ENCODE results near the gene C6orf52. TPM values are rescaled to one million over a fixed set of nuclear protein-coding genes. Genes with fewer than 3 reads are reported as not detected.
"Not testable (repeated sequence)": the region's sequence is repeated elsewhere in the genome, so short reads cannot be mapped to it uniquely, and the experiment has no call there.

C6orf52 gene
- total RNA-seq: 5.3 and 8.2 TPM in 2 replicates
- long read RNA-seq, partial matches to known transcripts: 0 of 1 reads
- long read RNA-seq, other reads (novel, unspliced or antisense): 1 of 1 reads

- TF ChIP-seq CTCF (conservative IDR thresholded peaks at IDR 0.05): no peak
- Mint-ChIP-seq H3K36me3 (ENCODE audit: low read depth) (peaks cover 3% of the 10 kb centered on the region), H3K4me1 (peaks cover 29% of the 10 kb centered on the region), H3K4me3 (peak within 1 kb of the TSS; percentile 98), H3K9me3 (no peaks in the 10 kb centered on the region), H3K27me3 (ENCODE audit: low read depth) (no peaks in the 10 kb centered on the region), H3K27ac (ENCODE audit: unreplicated experiment) (peak within 1 kb of the TSS; percentile 100)
- peak; percentile 77 for DNase-seq (ENCODE audit: low read depth, low spot score)
These were observed at the start of gene C6orf52, which contains the start of gene PAK1IP1 for GRCh38 chr6:10694302-10695085. Gene C6orf52 (minus strand): TSS chr6:10694616. CDS start chr6:10687550, 7,066 bp downstream. Gene PAK1IP1 (plus strand): TSS chr6:10694972. CDS start chr6:10694986, 14 bp downstream.

GRCh38 chr6:10743515-10743914 is 49.1 kb upstream of the C6orf52 start:
- H3K27me3 Mint-ChIP-seq (ENCODE audit: low read depth): no peaks in the 10 kb centered on the region
- peak overlapping the region; percentile 40 for H3K4me3 Mint-ChIP-seq

GRCh38 chr6:10742251-10742650 is 47.8 kb upstream of the C6orf52 start:
- H3K9me3 Mint-ChIP-seq: no peaks in the 10 kb centered on the region
- H3K4me1 Mint-ChIP-seq: peaks cover 13% of the 10 kb centered on the region
- H3K27ac Mint-ChIP-seq (ENCODE audit: unreplicated experiment): no peak overlapping the region
- no peak overlapping the region for H3K4me3 Mint-ChIP-seq
- no peak for TF ChIP-seq CTCF (conservative IDR thresholded peaks at IDR 0.05)
- peaks cover 6% of the 10 kb centered on the region for H3K36me3 Mint-ChIP-seq (ENCODE audit: low read depth)
- no peak for DNase-seq (ENCODE audit: low read depth, low spot score)
- no peaks in the 10 kb centered on the region for H3K27me3 Mint-ChIP-seq (ENCODE audit: low read depth)

More at GRCh38 chr6:10743515-10743914, 49.1 kb upstream of the C6orf52 start:
- no peaks in the 10 kb centered on the region for H3K9me3 Mint-ChIP-seq
- TF ChIP-seq CTCF (conservative IDR thresholded peaks at IDR 0.05): no peak
- no peak for DNase-seq (ENCODE audit: low read depth, low spot score)
- peaks cover 6% of the 10 kb centered on the region for H3K36me3 Mint-ChIP-seq (ENCODE audit: low read depth)
- H3K27ac Mint-ChIP-seq (ENCODE audit: unreplicated experiment): no peak overlapping the region
- peaks cover 15% of the 10 kb centered on the region for H3K4me1 Mint-ChIP-seq

GRCh38 chr6:10741643-10742042 is 47.2 kb upstream of the C6orf52 start:
- not testable (repeated sequence) for H3K4me3 Mint-ChIP-seq; H3K9me3 Mint-ChIP-seq; H3K27ac Mint-ChIP-seq (ENCODE audit: unreplicated experiment); H3K36me3 Mint-ChIP-seq (ENCODE audit: low read depth); DNase-seq (ENCODE audit: low read depth, low spot score); H3K4me1 Mint-ChIP-seq; H3K27me3 Mint-ChIP-seq (ENCODE audit: low read depth)

- Mint-ChIP-seq H3K4me1 (no peaks in the 10 kb centered on the region), H3K27me3 (ENCODE audit: low read depth) (no peaks in the 10 kb centered on the region), H3K4me3 (no peak overlapping the region), H3K27ac (ENCODE audit: unreplicated experiment) (peak overlapping the region; percentile 53), H3K36me3 (ENCODE audit: low read depth) (peaks cover 3% of the 10 kb centered on the region), H3K9me3 (no peaks in the 10 kb centered on the region)
- DNase-seq (ENCODE audit: low read depth, low spot score): no peak
- TF ChIP-seq CTCF (conservative IDR thresholded peaks at IDR 0.05): no peak
These were observed 45.6 kb upstream of the C6orf52 start for GRCh38 chr6:10740061-10740460.

- no peak overlapping the region for H3K4me3 Mint-ChIP-seq
- H3K36me3 Mint-ChIP-seq (ENCODE audit: low read depth): peaks cover 11% of the 10 kb centered on the region
- no peaks in the 10 kb centered on the region for H3K9me3 Mint-ChIP-seq
- TF ChIP-seq CTCF (conservative IDR thresholded peaks at IDR 0.05): no peak
- H3K27ac Mint-ChIP-seq (ENCODE audit: unreplicated experiment): no peak overlapping the region
- no peaks in the 10 kb centered on the region for H3K27me3 Mint-ChIP-seq (ENCODE audit: low read depth)
- H3K4me1 Mint-ChIP-seq: no peaks in the 10 kb centered on the region
- DNase-seq (ENCODE audit: low read depth, low spot score): no peak
These were observed 42.3 kb upstream of the C6orf52 start for GRCh38 chr6:10736731-10737130.
